ENCODE measurements around the gene PIK3R6. TPM values are rescaled to one million over a fixed set of nuclear protein-coding genes. Genes with fewer than 3 reads are reported as not detected.

Gene PIK3R6
- total and polyA plus RNA-seq, 2 of the 4 experiments (the other 2 are of a cell fraction), result not detected

GRCh38 chr17:8888704-8889302, 21.3 kb upstream of the PIK3R6 start:
- H2AK5ac ChIP-seq (ENCODE audit: low read depth, low read length), result no peak overlapping the region
- no peak overlapping the region for H2AFZ ChIP-seq (replicated peaks; ENCODE audit: low read length, poor library complexity)
- H3K4me3 ChIP-seq (ENCODE audit: insufficient read depth, low read depth, low read length), result no peak overlapping the region
- H3K23ac ChIP-seq (ENCODE audit: low read depth, low read length), result no peak overlapping the region
- H3K36me3 ChIP-seq (ENCODE audit: control insufficient read depth, insufficient read depth, low read length), result no peaks in the 10 kb centered on the region
- POLR2A ChIA-PET (ENCODE audit: unreplicated experiment), result no interaction called here
- ATAC-seq (ENCODE audit: low read depth) (no peak), DNase-seq (no peak)
- no peak overlapping the region for H3K56ac ChIP-seq (ENCODE audit: extremely low read depth, insufficient read depth, low read length)
- no peak overlapping the region for H3K4me2 ChIP-seq (ENCODE audit: low read depth, low read length)
- TF ChIP-seq USF2 (IDR thresholded peaks at IDR 0.05; ENCODE audit: low read depth, low read length) (no peak), CHD1 (IDR thresholded peaks at IDR 0.05; ENCODE audit: low read depth, low read length) (no peak), MAFK (IDR thresholded peaks at IDR 0.05; ENCODE audit: low read depth, low read length) (no peak), POLR2A (IDR thresholded peaks at IDR 0.05; ENCODE audit: low read depth, low read length) (no peak), NFE2L2 (IDR thresholded peaks at IDR 0.05; ENCODE audit: low read depth, low read length) (no peak), CEBPB (IDR thresholded peaks at IDR 0.05; ENCODE audit: low read depth, low read length) (no peak), SMC3 (IDR thresholded peaks at IDR 0.05; ENCODE audit: low read depth, low read length) (no peak), MXI1 (IDR thresholded peaks at IDR 0.05; ENCODE audit: borderline replicate concordance, low read depth, low read length) (no peak), RAD21 (IDR thresholded peaks at IDR 0.05; ENCODE audit: low read length) (no peak), BHLHE40 (IDR thresholded peaks at IDR 0.05; ENCODE audit: low read depth, low read length) (no peak), FOS (IDR thresholded peaks at IDR 0.05; ENCODE audit: low read depth, low read length) (no peak), MAZ (IDR thresholded peaks at IDR 0.05; ENCODE audit: borderline replicate concordance, low read depth, low read length) (no peak), RCOR1 (IDR thresholded peaks at IDR 0.05; ENCODE audit: insufficient replicate concordance, low read length) (no peak), RFX5 (IDR thresholded peaks at IDR 0.05; ENCODE audit: low read depth, low read length) (no peak)
- TF ChIP-seq, protein P1, sequence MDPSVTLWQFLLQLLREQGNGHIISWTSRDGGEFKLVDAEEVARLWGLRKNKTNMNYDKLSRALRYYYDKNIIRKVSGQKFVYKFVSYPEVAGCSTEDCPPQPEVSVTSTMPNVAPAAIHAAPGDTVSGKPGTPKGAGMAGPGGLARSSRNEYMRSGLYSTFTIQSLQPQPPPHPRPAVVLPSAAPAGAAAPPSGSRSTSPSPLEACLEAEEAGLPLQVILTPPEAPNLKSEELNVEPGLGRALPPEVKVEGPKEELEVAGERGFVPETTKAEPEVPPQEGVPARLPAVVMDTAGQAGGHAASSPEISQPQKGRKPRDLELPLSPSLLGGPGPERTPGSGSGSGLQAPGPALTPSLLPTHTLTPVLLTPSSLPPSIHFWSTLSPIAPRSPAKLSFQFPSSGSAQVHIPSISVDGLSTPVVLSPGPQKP (IDR thresholded peaks at IDR 0.05; ENCODE audit: borderline replicate concordance, low read depth, low read length), result no peak
- TF ChIP-seq, protein P2, sequence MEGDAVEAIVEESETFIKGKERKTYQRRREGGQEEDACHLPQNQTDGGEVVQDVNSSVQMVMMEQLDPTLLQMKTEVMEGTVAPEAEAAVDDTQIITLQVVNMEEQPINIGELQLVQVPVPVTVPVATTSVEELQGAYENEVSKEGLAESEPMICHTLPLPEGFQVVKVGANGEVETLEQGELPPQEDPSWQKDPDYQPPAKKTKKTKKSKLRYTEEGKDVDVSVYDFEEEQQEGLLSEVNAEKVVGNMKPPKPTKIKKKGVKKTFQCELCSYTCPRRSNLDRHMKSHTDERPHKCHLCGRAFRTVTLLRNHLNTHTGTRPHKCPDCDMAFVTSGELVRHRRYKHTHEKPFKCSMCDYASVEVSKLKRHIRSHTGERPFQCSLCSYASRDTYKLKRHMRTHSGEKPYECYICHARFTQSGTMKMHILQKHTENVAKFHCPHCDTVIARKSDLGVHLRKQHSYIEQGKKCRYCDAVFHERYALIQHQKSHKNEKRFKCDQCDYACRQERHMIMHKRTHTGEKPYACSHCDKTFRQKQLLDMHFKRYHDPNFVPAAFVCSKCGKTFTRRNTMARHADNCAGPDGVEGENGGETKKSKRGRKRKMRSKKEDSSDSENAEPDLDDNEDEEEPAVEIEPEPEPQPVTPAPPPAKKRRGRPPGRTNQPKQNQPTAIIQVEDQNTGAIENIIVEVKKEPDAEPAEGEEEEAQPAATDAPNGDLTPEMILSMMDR (conservative IDR thresholded peaks at IDR 0.05; ENCODE audit: low read depth, low read length), result no peak
- no peak overlapping the region for H3K4ac ChIP-seq (ENCODE audit: low read depth, low read length)
- no peak overlapping the region for H3K18ac ChIP-seq (ENCODE audit: low read depth, low read length)
- no peaks in the 10 kb centered on the region for H3K79me1 ChIP-seq (ENCODE audit: low read depth in 1 of 2, low read length in 2 of 2)
- intact Hi-C loops (cut with micrococcal nuclease), result no loop called here
- no TSS peak for BruUV-seq (replicated peaks)
- in situ Hi-C loops (cut with MboI; ENCODE audit: low sequenced_read_pairs), result no loop called here
- no peak overlapping the region for H3K9ac ChIP-seq (ENCODE audit: low read depth, low read length)
- H4K8ac ChIP-seq (ENCODE audit: low read depth in 2 of 2, low read length in 2 of 2), result no peak overlapping the region
- 50% methylated on average over 2 of the region's 8 CpGs; no CpG with 5 or more reads in 1 of the 2 experiments for WGBS, 2 experiments (ENCODE audit: extremely low coverage in 2 of 2, insufficient read length in 1 of 2)
- H3K14ac ChIP-seq (replicated peaks; ENCODE audit: low read depth, low read length), result no peak overlapping the region
- H2BK120ac ChIP-seq (ENCODE audit: low read depth, low read length), result no peak overlapping the region
- H3K9me1 ChIP-seq (ENCODE audit: insufficient read depth, low read length), result no peaks in the 10 kb centered on the region
- no peak overlapping the region for H2AK9ac ChIP-seq (replicated peaks; ENCODE audit: low read depth, low read length, poor library complexity)
- H2BK20ac ChIP-seq (ENCODE audit: low read depth, low read length), result no peak overlapping the region
- no peak overlapping the region for H4K91ac ChIP-seq (ENCODE audit: insufficient read depth, low read depth, low read length)
- dilution Hi-C loops (cut with HindIII; ENCODE audit: low sequenced_read_pairs, unreplicated experiment), result no loop called here
- H2BK5ac ChIP-seq (ENCODE audit: low read depth, low read length, poor library complexity, severe bottlenecking), result no peak overlapping the region
- CTCF ChIA-PET, result interaction anchor here (0.9 kb wide), 1 partner anchor 634 kb away, joined by 3 read pairs; no protein-coding TSS in a partner anchor
- H3K9me3 ChIP-seq (ENCODE audit: control insufficient read depth, insufficient read depth, low read length), result no peaks in the 10 kb centered on the region; the same call in 1 of the 2 replicates
- H3K4me1 ChIP-seq (ENCODE audit: control insufficient read depth, insufficient read depth, low read length), result no peaks in the 10 kb centered on the region
- no peak overlapping the region for H2BK15ac ChIP-seq (ENCODE audit: low read depth, low read length)
- no peak overlapping the region for H3K27ac ChIP-seq (ENCODE audit: insufficient read depth, low read length)
- no peaks in the 10 kb centered on the region for H4K20me1 ChIP-seq (ENCODE audit: insufficient read depth, low read length)
- H4K5ac ChIP-seq (ENCODE audit: low read depth, low read length), result no peak overlapping the region
- H3K27me3 ChIP-seq (ENCODE audit: control insufficient read depth, insufficient read depth, low read length), result no peaks in the 10 kb centered on the region; the same call in 1 of the 2 replicates
